HepG2 (cell line): ENCODE results near the gene PPP1R9B. TPM values are rescaled to one million over a fixed set of nuclear protein-coding genes. Genes with fewer than 3 reads are reported as not detected.

Source experiments
- ATF2 ChIP-seq: sonication (generic); formaldehyde crosslinking; IDR thresholded peaks from 2 replicates; pipeline ENCODE4 v1.4.0; 2020; ENCODE audit warnings: missing genetic modification reagents
- BATF2 ChIP-seq: sonication (generic); formaldehyde crosslinking; IDR thresholded peaks from 2 replicates; pipeline ENCODE4 v1.8.0; 2022; ENCODE audit warnings: mild to moderate bottlenecking, missing genetic modification reagents, moderate library complexity
- CBFB ChIP-seq: sonication (generic); formaldehyde crosslinking; IDR thresholded peaks from 2 replicates; pipeline ENCODE4 v1.4.0; 2020; ENCODE audit warnings: missing genetic modification reagents
- HDAC6 ChIP-seq: fragments of 200-600 bp; sonication (generic); IDR thresholded peaks from 2 replicates; pipeline ENCODE4 v1.7.0; 2017; ENCODE audit warnings: mild to moderate bottlenecking, antibody characterized with exemption, low read length, low read depth
- KDM1A ChIP-seq: IDR thresholded peaks from 2 replicates; pipeline ENCODE4 v1.6.1; 2016; ENCODE audit warnings: missing compliant biosample characterization
- KDM2A ChIP-seq: sonication (generic); formaldehyde crosslinking; IDR thresholded peaks from 2 replicates; pipeline ENCODE4 v1.4.0; 2020; ENCODE audit warnings: low read depth, missing genetic modification reagents, borderline replicate concordance
- KMT2B ChIP-seq: IDR thresholded peaks from 2 replicates; pipeline ENCODE4 v1.6.1; 2016; ENCODE audit warnings: missing genetic modification reagents, missing compliant biosample characterization
- MYC ChIP-seq: sonication (generic); formaldehyde crosslinking; IDR thresholded peaks from 2 replicates; pipeline ENCODE4 v1.9.0; 2021; ENCODE audit warnings: missing genetic modification reagents, borderline replicate concordance
- PCBP2 ChIP-seq: fragments of 200-400 bp; formaldehyde crosslinking; optimal IDR thresholded peaks from 2 replicates; pipeline ENCODE3; 2018; ENCODE audit warnings: low read length, low read depth; ENCODE audit not compliant: poor library complexity, severe bottlenecking
- RFXANK ChIP-seq: IDR thresholded peaks from 2 replicates; pipeline ENCODE4 v1.6.1; 2016
- SUZ12 ChIP-seq: fragments of 150-350 bp; IDR thresholded peaks from 2 replicates; pipeline ENCODE4 v1.6.1; 2014; ENCODE audit warnings: low read depth, low read length
- ZHX1 ChIP-seq: sonication (generic); formaldehyde crosslinking; IDR thresholded peaks from 2 replicates; pipeline ENCODE4 v1.8.1; 2022; ENCODE audit warnings: low read depth, mild to moderate bottlenecking, missing genetic modification reagents
- ZMAT3 ChIP-seq: sonication (generic); formaldehyde crosslinking; conservative IDR thresholded peaks from 2 replicates; pipeline ENCODE4 v1.7.0; 2021; ENCODE audit warnings: missing genetic modification reagents
- ZNF10 ChIP-seq: sonication (generic); formaldehyde crosslinking; IDR thresholded peaks from 2 replicates; pipeline ENCODE4 v1.4.0; 2020; ENCODE audit warnings: mild to moderate bottlenecking, low read depth, missing genetic modification reagents, borderline replicate concordance
- ZNF496 ChIP-seq: sonication (generic); formaldehyde crosslinking; IDR thresholded peaks from 2 replicates; pipeline ENCODE4 v1.8.1; 2023; ENCODE audit warnings: mild to moderate bottlenecking, moderate library complexity, missing genetic modification reagents; ENCODE audit not compliant: insufficient replicate concordance
- ZNF572 ChIP-seq: sonication (generic); formaldehyde crosslinking; IDR thresholded peaks from 2 replicates; pipeline ENCODE4 v1.5.1; 2020; ENCODE audit warnings: mild to moderate bottlenecking, missing genetic modification reagents
- ZNF720 ChIP-seq: sonication (generic); formaldehyde crosslinking; IDR thresholded peaks from 2 replicates; pipeline ENCODE4 v1.4.0; 2020; ENCODE audit warnings: missing genetic modification reagents
- ZNF775 ChIP-seq: sonication (generic); formaldehyde crosslinking; IDR thresholded peaks from 2 replicates; pipeline ENCODE4 v1.4.0; 2020; ENCODE audit warnings: missing genetic modification reagents, mild to moderate bottlenecking, moderate library complexity, borderline replicate concordance
- ZNF83 ChIP-seq: sonication (generic); formaldehyde crosslinking; IDR thresholded peaks from 2 replicates; pipeline ENCODE4 v1.4.0; 2020; ENCODE audit warnings: missing genetic modification reagents, mild to moderate bottlenecking, borderline replicate concordance
- ZSCAN22 ChIP-seq: sonication (generic); formaldehyde crosslinking; IDR thresholded peaks from 2 replicates; pipeline ENCODE4 v1.4.0; 2020; ENCODE audit warnings: mild to moderate bottlenecking, missing genetic modification reagents
- ZSCAN9 ChIP-seq: IDR thresholded peaks from 2 replicates; pipeline ENCODE4 v1.6.1; 2016; ENCODE audit warnings: borderline replicate concordance
- polyA plus RNA-seq, 8 experiments: library from polyadenylated mRNA; depleted of rRNA in 3 of 8; stranded (reverse) in 7 of 8; unstranded in 1 of 8; fragments of >200 nt; fragmentation: Illumina TruSeq in 4 of 8; extraction: Trizol in 4 of 8; gene quantifications; 2 replicates each; pipeline versions ENCODE4 v1.2.1 to v1.2.3, GENCODE V29; 2011 to 2016; ENCODE audit warnings: low read depth in 4 of 8, missing spikeins in 1 of 8, mixed read lengths in 1 of 8; ENCODE audit not compliant: insufficient read depth in 1 of 8
- total RNA-seq, 5 experiments: library from RNA; depleted of rRNA; stranded (reverse); fragments of >200 nt; fragmentation: Illumina TruSeq; extraction: Trizol; gene quantifications; 2 replicates each; pipeline ENCODE4 v1.2.3, GENCODE V29; 2016; ENCODE audit warnings: low read depth in 1 of 5
- TF ChIP-seq, protein P1 (sequence below): sonication (generic); formaldehyde crosslinking; IDR thresholded peaks from 2 replicates; pipeline ENCODE4 v1.8.0; 2023; ENCODE audit warnings: mild to moderate bottlenecking, missing genetic modification reagents
- TF ChIP-seq, protein P2 (sequence below): sonication (generic); formaldehyde crosslinking; IDR thresholded peaks from 2 replicates; pipeline ENCODE4 v1.8.0; 2022; ENCODE audit warnings: missing genetic modification reagents, mild to moderate bottlenecking, inconsistent platforms, borderline replicate concordance

PPP1R9B gene
- total and polyA plus RNA-seq, 2 of the 13 experiments (the other 11 are each of a cell fraction or from before 2014, with no cell fraction given): 9.4 to 15.8 TPM

DNA sequence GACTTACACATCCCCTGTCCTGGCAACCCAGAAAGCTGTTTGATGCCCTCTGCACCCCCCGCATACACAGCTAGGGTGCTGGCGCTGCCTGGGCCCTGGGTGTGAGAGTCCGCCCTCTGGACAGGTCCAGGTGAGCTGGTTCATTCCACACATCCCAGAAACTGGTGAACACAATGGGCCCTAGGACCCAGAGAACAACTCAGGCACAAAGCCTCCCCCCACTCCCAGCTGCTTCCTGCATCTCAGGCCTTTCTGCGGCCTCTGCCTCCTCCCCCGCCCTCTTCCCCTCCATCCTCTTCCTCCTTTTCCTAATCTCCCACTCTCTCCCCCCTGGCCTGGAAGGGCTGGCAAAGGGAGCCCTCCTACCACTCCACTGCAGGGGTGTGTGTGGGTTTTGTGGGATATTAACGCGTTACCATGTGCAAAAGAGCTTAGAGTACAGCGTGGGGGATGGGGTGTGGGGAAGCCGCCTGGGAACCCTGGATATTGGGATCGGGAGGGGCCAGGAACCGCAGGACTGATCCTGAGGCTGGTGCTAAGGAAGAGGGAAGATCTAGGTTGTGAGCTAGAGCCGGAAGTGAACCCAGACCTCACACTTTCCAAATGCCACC lies 1.6 kb upstream of the PPP1R9B start (continued):
- TF ChIP-seq BATF2 (CRISPR knock-in tag) (no peak), SUZ12 (0 out of 2 replicates have a peak, but pooled peaks have one; percentile 2), ZNF775 (CRISPR knock-in tag) (0 out of 2 replicates have a peak, but pooled peaks have one; percentile 32), ZNF83 (CRISPR knock-in tag) (peak; percentile 63; the same call in 1 of the 2 replicates), ATF2 (CRISPR knock-in tag) (no peak), KDM1A (CRISPR knock-in tag) (peak; percentile 96), ZSCAN9 (CRISPR knock-in tag) (peak; percentile 63; the same call in 1 of the 2 replicates), ZNF572 (CRISPR knock-in tag) (peak; percentile 94; the same call in 1 of the 2 replicates), CBFB (CRISPR knock-in tag) (peak; percentile 22; the same call in 1 of the 2 replicates), KMT2B (CRISPR knock-in tag) (peak; percentile 65; the same call in 1 of the 2 replicates), HDAC6 (no peak), ZMAT3 (CRISPR knock-in tag) (no peak), ZNF720 (CRISPR knock-in tag) (no peak; the same call in 1 of the 2 replicates), ZHX1 (CRISPR knock-in tag) (no peak), KDM2A (peak; percentile 68; the same call in 1 of the 2 replicates), ZSCAN22 (CRISPR knock-in tag) (no peak), PCBP2 (peak; percentile 75), RFXANK (no peak), ZNF496 (CRISPR knock-in tag) (no peak), ZNF10 (CRISPR knock-in tag) (no peak), MYC (peak; percentile 63; the same call in 1 of the 2 replicates)
- TF ChIP-seq, protein P1, sequence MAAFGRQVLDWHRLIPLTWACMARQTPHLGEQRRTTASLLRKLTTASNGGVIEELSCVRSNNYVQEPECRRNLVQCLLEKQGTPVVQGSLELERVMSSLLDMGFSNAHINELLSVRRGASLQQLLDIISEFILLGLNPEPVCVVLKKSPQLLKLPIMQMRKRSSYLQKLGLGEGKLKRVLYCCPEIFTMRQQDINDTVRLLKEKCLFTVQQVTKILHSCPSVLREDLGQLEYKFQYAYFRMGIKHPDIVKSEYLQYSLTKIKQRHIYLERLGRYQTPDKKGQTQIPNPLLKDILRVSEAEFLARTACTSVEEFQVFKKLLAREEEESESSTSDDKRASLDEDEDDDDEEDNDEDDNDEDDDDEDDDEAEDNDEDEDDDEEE (CRISPR knock-in tag): peak; percentile 69; the same call in 1 of the 2 replicates
- TF ChIP-seq, protein P2, sequence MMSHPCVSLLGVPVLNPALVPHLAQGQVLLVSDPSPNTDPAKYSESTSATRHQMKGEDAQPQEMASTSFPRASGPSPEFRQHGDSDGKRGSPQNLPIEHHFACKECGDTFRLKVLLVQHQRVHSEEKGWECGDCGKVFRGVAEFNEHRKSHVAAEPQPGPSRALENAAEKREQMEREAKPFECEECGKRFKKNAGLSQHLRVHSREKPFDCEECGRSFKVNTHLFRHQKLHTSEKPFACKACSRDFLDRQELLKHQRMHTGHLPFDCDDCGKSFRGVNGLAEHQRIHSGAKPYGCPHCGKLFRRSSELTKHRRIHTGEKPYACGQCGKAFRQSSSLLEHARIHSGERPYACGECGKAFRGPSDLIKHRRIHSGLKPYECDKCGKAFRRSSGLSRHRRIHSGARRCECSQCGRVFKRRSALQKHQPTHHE (CRISPR knock-in tag): peak; percentile 63; the same call in 1 of the 2 replicates
